SK-N-MC (cell line): ENCODE data around the gene CHFR.

Source experiments
- EZH2 ChIP-seq: fragments of 200-600 bp; sonication (generic); IDR thresholded peaks from one replicate; pipeline ENCODE4 v1.6.1; 2017; ENCODE audit warnings: antibody characterized with exemption
- POLR2AphosphoS5 ChIP-seq: IDR thresholded peaks from 2 replicates; pipeline ENCODE4 v1.6.1; 2012; ENCODE audit warnings: mild to moderate bottlenecking, low read depth, low read length, borderline replicate concordance

DNA sequence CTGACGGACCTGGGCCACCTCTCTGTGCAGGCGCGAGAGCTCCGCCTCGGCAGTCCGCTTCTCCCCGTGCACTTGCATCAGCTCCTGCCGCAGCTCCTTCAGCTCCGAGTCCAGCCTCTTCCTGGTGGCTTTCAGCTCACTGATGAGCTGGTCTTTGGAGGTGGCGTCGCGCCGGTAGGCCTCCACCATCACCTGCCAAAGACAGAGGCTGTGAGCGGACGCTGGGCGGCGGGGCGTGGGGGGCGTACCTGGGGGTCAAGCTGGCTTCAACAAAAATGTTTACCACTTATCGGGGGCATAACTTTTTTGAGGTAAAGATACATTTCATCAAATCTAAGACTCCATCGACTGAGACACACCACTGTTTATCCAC is 98.3 kb downstream of the CHFR start:
- TF ChIP-seq POLR2AphosphoS5 (no peak), EZH2 (no peak)
